Measurements from ENCODE around the gene UBAC2.

UBAC2 gene

GRCh38 chr13:99250982-99251825 is 50.5 kb downstream of the UBAC2 start:
- 92% methylated on average over 3 of the region's 5 CpGs for WGBS (ENCODE audit: insufficient coverage)
- no peak overlapping the region for H3K4me3 ChIP-seq (ENCODE audit: control insufficient read depth in 1 of 7, extremely low read depth in 1 of 7, insufficient read depth in 4 of 7, low read depth in 2 of 7, low read length in 6 of 7)
- H3K4me1 ChIP-seq (ENCODE audit: control extremely low read depth in 1 of 4, control insufficient read depth in 4 of 4, insufficient read depth in 4 of 4, low read length in 3 of 4) = no peaks in the 10 kb centered on the region
- ChIA-PET CTCF (interaction anchor here (0.9 to 3.1 kb wide), 5 partner anchors 11 to 75 kb away, joined by 3 to 19 read pairs (median 6); no protein-coding TSS in a partner anchor), POLR2A (no interaction called here)
- no peaks in the 10 kb centered on the region for H3K9me3 ChIP-seq (ENCODE audit: control extremely low read depth in 1 of 5, control insufficient read depth in 4 of 5, insufficient read depth in 2 of 5, low read depth in 1 of 5, low read length in 4 of 5)
- no peak overlapping the region for H3K27ac ChIP-seq (ENCODE audit: insufficient read depth in 1 of 2, low read depth in 1 of 2, low read length in 2 of 2, poor library complexity in 1 of 2, severe bottlenecking in 2 of 2)
- H3K27me3 ChIP-seq (replicated peaks in 2 of 5; ENCODE audit: control insufficient read depth in 4 of 5, insufficient read depth in 5 of 5, low read length in 4 of 5) = no peaks in the 10 kb centered on the region
- H3K36me3 ChIP-seq (ENCODE audit: control insufficient read depth in 4 of 4, insufficient read depth in 4 of 4, low read length in 3 of 4) = peaks cover 14 to 23% (median 18%) of the 10 kb centered on the region in 4 experiments
- DNase-seq = no peak

DNA sequence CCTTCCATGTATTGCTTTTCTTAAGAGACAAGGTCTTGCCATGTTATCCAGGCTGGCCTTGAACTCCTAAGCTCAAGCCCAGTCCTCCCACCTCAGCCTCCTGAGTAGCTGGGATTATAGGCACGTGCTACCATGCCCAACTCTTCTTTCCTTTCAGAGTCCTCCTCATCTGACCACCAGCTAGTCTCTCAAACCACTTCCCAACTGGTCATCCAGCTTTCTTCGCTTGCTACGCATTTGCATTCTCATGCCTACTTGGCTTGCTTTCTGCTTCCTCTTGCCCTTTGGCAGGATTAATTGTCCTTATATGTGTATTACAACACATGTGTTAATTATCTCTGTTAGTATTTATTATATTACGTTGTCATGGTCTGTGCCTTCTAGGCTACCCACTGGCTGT is 51.3 kb downstream of the UBAC2 start:
- no peak for DNase-seq
- 80% methylated on average over 1 of the region's 4 CpGs for WGBS (ENCODE audit: insufficient coverage)
- no peak overlapping the region for H3K27ac ChIP-seq (ENCODE audit: insufficient read depth in 1 of 2, low read depth in 1 of 2, low read length in 2 of 2, poor library complexity in 1 of 2, severe bottlenecking in 2 of 2)
- peaks cover 0 to 4% (median under 1%) of the 10 kb centered on the region in 4 experiments for H3K4me1 ChIP-seq (ENCODE audit: control extremely low read depth in 1 of 4, control insufficient read depth in 4 of 4, insufficient read depth in 4 of 4, low read length in 3 of 4)
- no peak overlapping the region for H3K4me3 ChIP-seq (ENCODE audit: control insufficient read depth in 1 of 7, extremely low read depth in 1 of 7, insufficient read depth in 4 of 7, low read depth in 2 of 7, low read length in 6 of 7)
- H3K36me3 ChIP-seq (ENCODE audit: control insufficient read depth in 4 of 4, insufficient read depth in 4 of 4, low read length in 3 of 4) = peaks cover 13 to 21% (median 17%) of the 10 kb centered on the region in 4 experiments
- POLR2A ChIA-PET = no interaction called here
- no peaks in the 10 kb centered on the region for H3K27me3 ChIP-seq (replicated peaks in 2 of 5; ENCODE audit: control insufficient read depth in 4 of 5, insufficient read depth in 5 of 5, low read length in 4 of 5)
- CTCF ChIA-PET = interaction anchor here (0.9 to 3.1 kb wide), 5 partner anchors 12 to 76 kb away, joined by 3 to 19 read pairs (median 6); no protein-coding TSS in a partner anchor
- H3K9me3 ChIP-seq (ENCODE audit: control extremely low read depth in 1 of 5, control insufficient read depth in 4 of 5, insufficient read depth in 2 of 5, low read depth in 1 of 5, low read length in 4 of 5) = no peaks in the 10 kb centered on the region

DNA sequence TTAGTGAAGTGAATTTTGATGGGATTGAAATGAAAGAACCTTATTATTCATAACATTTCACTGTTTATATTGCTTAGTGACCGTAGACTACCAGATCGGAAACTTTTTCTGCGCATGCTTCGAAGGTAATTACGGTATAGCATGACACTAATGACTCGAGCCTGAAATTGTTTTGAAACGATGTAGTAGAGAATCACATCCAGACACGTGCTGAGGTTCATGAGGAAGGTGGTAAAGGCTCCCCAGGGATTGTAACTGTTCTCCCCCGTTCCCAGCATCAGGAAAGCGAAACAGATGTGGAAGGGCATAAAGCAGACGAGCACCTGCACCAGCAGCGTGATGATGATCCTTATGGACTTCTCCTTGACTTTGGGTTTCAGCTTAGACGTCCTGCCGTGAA is 54.2 kb downstream of the UBAC2 start:
- Histone ChIP-seq H3K36me3 (ENCODE audit: control insufficient read depth in 4 of 4, insufficient read depth in 4 of 4, low read length in 3 of 4) (peaks cover 9 to 16% (median 13%) of the 10 kb centered on the region in 4 experiments), H3K4me1 (ENCODE audit: control extremely low read depth in 1 of 4, control insufficient read depth in 4 of 4, insufficient read depth in 4 of 4, low read length in 3 of 4) (peaks cover 16 to 27% (median 22%) of the 10 kb centered on the region in 4 experiments), H3K27me3 (replicated peaks in 2 of 5; ENCODE audit: control insufficient read depth in 4 of 5, insufficient read depth in 5 of 5, low read length in 4 of 5) (no peaks in the 10 kb centered on the region), H3K9me3 (ENCODE audit: control extremely low read depth in 1 of 5, control insufficient read depth in 4 of 5, insufficient read depth in 2 of 5, low read depth in 1 of 5, low read length in 4 of 5) (no peaks in the 10 kb centered on the region), H3K4me3 (ENCODE audit: control insufficient read depth in 1 of 7, extremely low read depth in 1 of 7, insufficient read depth in 4 of 7, low read depth in 2 of 7, low read length in 6 of 7) (no peak overlapping the region), H3K27ac (ENCODE audit: insufficient read depth in 1 of 2, low read depth in 1 of 2, low read length in 2 of 2, poor library complexity in 1 of 2, severe bottlenecking in 2 of 2) (no peak overlapping the region)
- 98% methylated on average over 14 of the region's 14 CpGs for WGBS (ENCODE audit: insufficient coverage)
- POLR2A ChIA-PET = no interaction called here
- DNase-seq = no peak
- CTCF ChIA-PET = interaction anchor here (0.9 to 3.6 kb wide), 7 partner anchors 8 to 112 kb away, joined by 3 to 23 read pairs (median 6); no protein-coding TSS in a partner anchor

DNA sequence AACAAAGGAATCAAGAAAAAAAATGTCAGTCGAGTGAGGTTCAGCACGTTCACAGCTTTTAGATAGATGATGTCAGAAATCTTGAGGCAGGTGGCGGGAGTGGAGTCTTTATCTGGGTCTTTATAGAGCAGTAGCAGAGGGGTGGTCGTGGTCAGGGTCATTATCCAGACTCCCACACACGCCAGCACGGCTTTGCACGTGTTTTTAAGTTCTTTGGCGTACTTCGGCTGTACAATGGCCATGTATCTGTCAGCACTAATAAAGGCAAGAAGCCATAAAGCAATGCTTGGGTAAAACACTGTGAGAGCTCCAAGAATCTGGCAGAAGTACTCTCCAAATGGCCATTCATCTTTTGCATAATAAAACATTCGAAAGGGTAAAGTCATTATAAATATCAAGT is 54.6 kb downstream of the UBAC2 start:
- no peak overlapping the region for H3K27ac ChIP-seq (ENCODE audit: insufficient read depth in 1 of 2, low read depth in 1 of 2, low read length in 2 of 2, poor library complexity in 1 of 2, severe bottlenecking in 2 of 2)
- 98% methylated on average over 9 of the region's 10 CpGs for WGBS (ENCODE audit: insufficient coverage)
- no peaks in the 10 kb centered on the region for H3K27me3 ChIP-seq (replicated peaks in 2 of 5; ENCODE audit: control insufficient read depth in 4 of 5, insufficient read depth in 5 of 5, low read length in 4 of 5)
- H3K4me3 ChIP-seq (ENCODE audit: control insufficient read depth in 1 of 7, extremely low read depth in 1 of 7, insufficient read depth in 4 of 7, low read depth in 2 of 7, low read length in 6 of 7) = no peak overlapping the region
- DNase-seq = no peak
- CTCF ChIA-PET = interaction anchor here (0.9 to 3.6 kb wide), 8 partner anchors 9 to 182 kb away, joined by 3 to 23 read pairs (median 5); no protein-coding TSS in a partner anchor
- POLR2A ChIA-PET = no interaction called here
- H3K9me3 ChIP-seq (ENCODE audit: control extremely low read depth in 1 of 5, control insufficient read depth in 4 of 5, insufficient read depth in 2 of 5, low read depth in 1 of 5, low read length in 4 of 5) = no peaks in the 10 kb centered on the region
- H3K36me3 ChIP-seq (ENCODE audit: control insufficient read depth in 4 of 4, insufficient read depth in 4 of 4, low read length in 3 of 4) = peaks cover 11 to 21% (median 16%) of the 10 kb centered on the region in 4 experiments
- H3K4me1 ChIP-seq (ENCODE audit: control extremely low read depth in 1 of 4, control insufficient read depth in 4 of 4, insufficient read depth in 4 of 4, low read length in 3 of 4) = peaks cover 16 to 29% (median 24%) of the 10 kb centered on the region in 4 experiments

DNA sequence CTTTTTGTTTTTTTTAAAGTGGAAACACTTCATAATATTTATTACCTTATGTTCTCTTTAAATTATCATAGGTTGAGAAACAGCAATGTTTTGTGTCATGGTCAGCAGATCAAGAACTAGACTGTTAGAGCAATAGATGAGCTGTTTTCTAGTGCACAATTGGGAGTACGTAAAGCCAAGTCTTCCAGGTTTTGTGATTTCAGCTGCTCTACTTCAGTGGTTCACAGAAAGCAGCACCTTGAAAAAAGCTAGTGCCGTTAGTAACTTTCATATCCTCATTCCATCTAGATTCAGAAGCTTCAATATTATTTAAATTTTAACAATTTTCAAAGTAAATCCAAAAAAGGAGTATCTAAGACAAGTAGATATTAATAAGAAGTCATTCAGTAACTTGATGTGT is 55.6 kb downstream of the UBAC2 start:
- ChIA-PET CTCF (interaction anchor here (0.8 to 3.6 kb wide), 10 partner anchors 8 to 181 kb away, joined by 3 to 23 read pairs (median 4); no protein-coding TSS in a partner anchor), POLR2A (interaction anchor here (1.1 kb wide), 1 partner anchor 13 kb away, joined by 3 read pairs; no protein-coding TSS in a partner anchor)
- Histone ChIP-seq H3K4me3 (ENCODE audit: control insufficient read depth in 1 of 7, extremely low read depth in 1 of 7, insufficient read depth in 4 of 7, low read depth in 2 of 7, low read length in 6 of 7) (peak overlapping the region in 1 of 7 experiments; percentile 4), H3K4me1 (ENCODE audit: control extremely low read depth in 1 of 4, control insufficient read depth in 4 of 4, insufficient read depth in 4 of 4, low read length in 3 of 4) (peaks cover 16 to 32% (median 24%) of the 10 kb centered on the region in 4 experiments), H3K27me3 (replicated peaks in 2 of 5; ENCODE audit: control insufficient read depth in 4 of 5, insufficient read depth in 5 of 5, low read length in 4 of 5) (no peaks in the 10 kb centered on the region), H3K36me3 (ENCODE audit: control insufficient read depth in 4 of 4, insufficient read depth in 4 of 4, low read length in 3 of 4) (peaks cover 11 to 24% (median 17%) of the 10 kb centered on the region in 4 experiments), H3K27ac (ENCODE audit: insufficient read depth in 1 of 2, low read depth in 1 of 2, low read length in 2 of 2, poor library complexity in 1 of 2, severe bottlenecking in 2 of 2) (no peak overlapping the region), H3K9me3 (ENCODE audit: control extremely low read depth in 1 of 5, control insufficient read depth in 4 of 5, insufficient read depth in 2 of 5, low read depth in 1 of 5, low read length in 4 of 5) (no peaks in the 10 kb centered on the region)
- WGBS (ENCODE audit: insufficient coverage) = 83% methylated on average over 1 of the region's 2 CpGs
- DNase-seq = no peak

- Histone ChIP-seq H3K4me3 (ENCODE audit: control insufficient read depth in 1 of 7, extremely low read depth in 1 of 7, insufficient read depth in 4 of 7, low read depth in 2 of 7, low read length in 6 of 7) (peak overlapping the region in 1 of 7 experiments; percentile 4), H3K4me1 (ENCODE audit: control extremely low read depth in 1 of 4, control insufficient read depth in 4 of 4, insufficient read depth in 4 of 4, low read length in 3 of 4) (peaks cover 16 to 33% (median 24%) of the 10 kb centered on the region in 4 experiments), H3K36me3 (ENCODE audit: control insufficient read depth in 4 of 4, insufficient read depth in 4 of 4, low read length in 3 of 4) (peaks cover 8 to 24% (median 17%) of the 10 kb centered on the region in 4 experiments), H3K27me3 (replicated peaks in 2 of 5; ENCODE audit: control insufficient read depth in 4 of 5, insufficient read depth in 5 of 5, low read length in 4 of 5) (no peaks in the 10 kb centered on the region), H3K27ac (ENCODE audit: insufficient read depth in 1 of 2, low read depth in 1 of 2, low read length in 2 of 2, poor library complexity in 1 of 2, severe bottlenecking in 2 of 2) (no peak overlapping the region), H3K9me3 (ENCODE audit: control extremely low read depth in 1 of 5, control insufficient read depth in 4 of 5, insufficient read depth in 2 of 5, low read depth in 1 of 5, low read length in 4 of 5) (no peaks in the 10 kb centered on the region)
- CTCF ChIA-PET = interaction anchor here (0.8 to 3.6 kb wide), 6 partner anchors 10 to 80 kb away, joined by 3 to 23 read pairs (median 6); no protein-coding TSS in a partner anchor
- DNase-seq = no peak
- POLR2A ChIA-PET = interaction anchor here (1.1 kb wide), 1 partner anchor 13 kb away, joined by 3 read pairs; no protein-coding TSS in a partner anchor
- WGBS (ENCODE audit: insufficient coverage) = 40% methylated on average over 1 of the region's 3 CpGs
Observed at GRCh38 chr13:99256709-99257108, 56.1 kb downstream of the UBAC2 start.

All from common myeloid progenitor, CD34-positive (primary cell).